DMS79 (cell line): Measurements from ENCODE around the gene CDH6.

Source experiments
- DNase-seq: peaks from one replicate; lab custom pipeline; 2025; lab: John Stamatoyannopoulos, UW

CDH6 gene

DNA sequence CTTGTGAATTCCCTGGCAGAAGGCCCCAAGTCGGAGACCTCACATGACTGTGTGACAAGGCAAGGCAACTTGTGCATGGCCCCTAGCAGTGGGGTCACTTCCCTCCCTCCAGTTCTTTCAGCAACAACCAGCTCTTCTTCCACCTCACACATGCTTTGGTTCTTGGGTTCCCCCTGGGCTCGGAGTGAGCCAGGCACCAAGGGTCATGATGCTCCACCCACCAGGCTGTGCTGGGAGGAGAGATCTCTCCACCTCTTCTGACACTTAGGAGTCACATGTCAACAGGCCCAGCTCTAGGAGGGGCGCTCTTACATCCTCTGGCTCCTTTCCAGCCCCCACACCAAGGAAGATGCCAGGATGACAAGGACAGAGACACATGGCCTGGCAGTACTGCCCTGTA lies 56.7 kb downstream of the CDH6 start:
- DNase-seq = no peak

GRCh38 chr5:31251032-31251431 lies 57.5 kb downstream of the CDH6 start:
- no peak for DNase-seq

- no peak for DNase-seq
Measured at GRCh38 chr5:31255041-31255440, 61.6 kb downstream of the CDH6 start.

DNA sequence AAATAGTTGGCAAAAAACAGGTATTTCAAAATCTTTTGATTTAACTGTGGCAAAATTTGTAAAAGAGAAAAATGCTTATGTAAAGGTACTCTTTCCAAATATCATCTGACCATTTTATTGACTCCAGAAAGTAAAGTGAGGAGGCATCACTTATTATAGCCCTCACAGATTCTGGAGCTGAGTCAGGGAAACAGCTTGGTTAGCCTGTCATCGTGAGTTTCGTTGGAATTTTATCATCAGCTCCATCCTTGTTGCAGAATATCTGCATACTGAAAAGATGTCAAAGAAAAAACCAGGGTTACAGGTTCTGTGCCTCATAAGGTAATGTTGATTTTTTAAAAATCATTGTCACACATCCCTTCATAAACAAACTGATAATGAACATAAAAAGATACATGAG lies 74.8 kb downstream of the CDH6 start:
- DNase-seq = no peak

- DNase-seq = no peak
Measured at GRCh38 chr5:31268686-31269085, 75.2 kb downstream of the CDH6 start.

- DNase-seq = no peak
Measured at GRCh38 chr5:31269259-31269658, 75.8 kb downstream of the CDH6 start.

- no peak for DNase-seq
Measured at GRCh38 chr5:31270396-31270795, 76.9 kb downstream of the CDH6 start.

DNA sequence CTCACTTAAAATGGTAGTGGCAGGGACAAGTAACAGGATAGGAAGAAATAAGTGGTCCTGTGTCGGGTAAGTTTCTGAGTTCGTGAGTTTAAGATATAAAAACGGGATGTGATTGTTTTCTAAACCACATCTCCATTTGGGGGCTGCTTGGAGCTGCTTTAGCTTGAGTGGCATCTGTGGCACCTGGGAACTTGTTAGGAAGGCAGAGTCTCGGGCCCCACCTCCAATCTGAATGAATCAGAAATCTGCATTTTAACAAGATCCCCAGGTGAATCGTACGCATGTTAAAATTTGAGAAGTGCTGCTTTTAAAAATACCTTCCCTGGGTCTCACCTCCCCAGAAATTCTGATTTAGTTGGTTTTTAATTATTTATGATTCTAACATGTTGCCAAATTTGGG lies 78.1 kb downstream of the CDH6 start:
- no peak for DNase-seq

- DNase-seq = no peak
Measured at GRCh38 chr5:31273161-31273560, 79.7 kb downstream of the CDH6 start.

DNA sequence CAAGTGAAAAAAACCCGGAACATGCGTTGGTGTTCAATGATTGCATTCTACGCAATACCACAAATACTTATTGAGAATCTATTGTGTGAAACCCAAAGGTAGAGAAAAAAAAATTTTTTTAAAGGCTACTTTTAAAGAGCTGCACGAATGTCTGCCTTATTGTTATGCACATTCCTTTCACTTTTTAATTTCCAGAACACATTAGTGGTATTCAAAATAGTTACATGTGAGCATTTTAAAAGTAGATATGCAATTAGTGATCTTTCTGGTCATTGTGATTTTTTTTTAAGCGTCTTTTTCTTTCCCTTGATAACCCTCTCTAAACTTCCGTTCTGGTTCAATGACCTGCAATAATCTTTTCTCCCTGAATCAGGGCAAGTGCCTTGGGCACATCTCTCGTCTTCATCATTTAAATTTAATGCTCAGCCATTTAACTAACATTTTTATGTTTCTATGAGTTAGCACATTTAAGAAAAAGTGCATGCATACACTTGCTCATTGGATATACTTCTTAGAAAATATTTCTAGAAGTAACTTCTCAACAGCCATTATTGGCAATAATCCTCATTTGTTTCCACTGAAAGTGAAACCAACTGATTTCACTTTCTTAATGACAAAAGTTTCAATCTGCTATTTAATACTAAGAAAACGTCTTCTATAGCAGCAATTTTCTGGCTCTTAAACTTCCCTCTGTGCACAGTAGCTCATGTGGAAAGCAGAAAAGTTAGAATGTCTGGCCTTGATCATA lies 80.3 kb downstream of the CDH6 start:
- DNase-seq = no peak

- DNase-seq = no peak
Measured at GRCh38 chr5:31280210-31280609, 86.7 kb downstream of the CDH6 start.

DNA sequence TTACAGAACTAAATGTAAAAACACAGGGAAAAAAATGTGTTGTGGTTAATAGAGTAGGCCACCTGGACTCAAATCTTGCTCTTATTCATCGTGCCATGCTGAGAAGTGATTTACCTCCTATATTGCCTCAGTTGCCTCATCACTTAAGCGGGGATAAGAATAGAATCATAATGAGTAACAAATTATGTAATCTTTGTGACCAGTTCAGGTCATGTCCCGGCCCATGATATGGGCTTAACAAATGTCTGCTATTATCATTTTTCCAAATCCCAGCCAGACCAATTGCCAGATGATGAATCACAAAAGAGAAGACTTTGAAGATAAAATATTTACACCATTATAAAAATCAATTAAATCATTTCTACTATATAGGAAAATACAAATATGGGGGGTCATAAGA lies 89.8 kb downstream of the CDH6 start:
- DNase-seq = no peak

GRCh38 chr5:31285025-31285424 lies 91.5 kb downstream of the CDH6 start:
- DNase-seq = no peak

GRCh38 chr5:31287985-31288384 lies 94.5 kb downstream of the CDH6 start:
- DNase-seq = no peak

DNA sequence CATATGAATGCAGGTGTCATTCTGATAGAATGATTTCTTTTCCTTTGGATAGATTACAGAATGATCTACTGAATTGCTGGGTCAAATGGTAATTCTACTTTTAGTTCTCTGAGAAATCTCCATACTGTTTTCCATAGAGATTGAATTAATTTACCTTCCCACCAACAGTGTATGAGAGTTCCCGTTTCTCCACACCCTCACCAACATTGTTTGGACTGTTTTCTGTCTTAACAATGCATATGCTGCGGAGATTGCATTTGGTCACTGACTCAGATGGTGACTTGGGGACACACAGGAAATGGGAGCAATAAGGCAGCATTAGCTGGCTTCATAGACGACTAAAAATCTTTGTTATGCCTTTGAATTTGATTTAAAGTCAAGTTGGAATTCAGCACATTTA lies 95.9 kb downstream of the CDH6 start:
- no peak for DNase-seq

- no peak for DNase-seq
Measured at GRCh38 chr5:31291323-31291854, 97.9 kb downstream of the CDH6 start.

- no peak for DNase-seq
Measured at GRCh38 chr5:31300501-31300900, 107.0 kb downstream of the CDH6 start.

- DNase-seq = no peak
Measured at GRCh38 chr5:31301833-31302232, 108.3 kb downstream of the CDH6 start.

DNA sequence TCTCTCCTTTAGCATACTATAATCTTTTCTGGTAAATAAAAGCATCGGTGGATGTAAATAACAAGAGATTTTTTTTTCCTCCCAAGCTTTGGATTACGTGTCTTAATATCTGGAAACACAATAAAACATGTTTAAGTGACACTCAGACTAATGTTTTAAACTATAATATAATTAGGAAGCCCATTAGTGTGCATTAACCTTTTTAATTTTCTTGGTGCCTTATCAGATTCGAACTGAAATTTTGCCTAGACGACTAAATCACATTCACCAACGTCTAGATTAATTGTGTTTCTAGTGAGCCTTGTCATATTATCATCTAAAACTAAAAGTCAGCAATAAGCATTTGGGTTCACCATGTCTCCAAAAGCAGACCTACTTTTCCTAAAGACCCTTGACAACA lies 110.2 kb downstream of the CDH6 start:
- DNase-seq = no peak

- DNase-seq = no peak
Measured at GRCh38 chr5:31317665-31318064, 124.2 kb downstream of the CDH6 start.

- DNase-seq = no peak
Measured at GRCh38 chr5:31319335-31319734, 125.8 kb downstream of the CDH6 start.

GRCh38 chr5:31322946-31323345 lies 129.5 kb downstream of the CDH6 start:
- no peak for DNase-seq

GRCh38 chr5:31324842-31325241 lies 131.4 kb downstream of the CDH6 start:
- DNase-seq = no peak

DNA sequence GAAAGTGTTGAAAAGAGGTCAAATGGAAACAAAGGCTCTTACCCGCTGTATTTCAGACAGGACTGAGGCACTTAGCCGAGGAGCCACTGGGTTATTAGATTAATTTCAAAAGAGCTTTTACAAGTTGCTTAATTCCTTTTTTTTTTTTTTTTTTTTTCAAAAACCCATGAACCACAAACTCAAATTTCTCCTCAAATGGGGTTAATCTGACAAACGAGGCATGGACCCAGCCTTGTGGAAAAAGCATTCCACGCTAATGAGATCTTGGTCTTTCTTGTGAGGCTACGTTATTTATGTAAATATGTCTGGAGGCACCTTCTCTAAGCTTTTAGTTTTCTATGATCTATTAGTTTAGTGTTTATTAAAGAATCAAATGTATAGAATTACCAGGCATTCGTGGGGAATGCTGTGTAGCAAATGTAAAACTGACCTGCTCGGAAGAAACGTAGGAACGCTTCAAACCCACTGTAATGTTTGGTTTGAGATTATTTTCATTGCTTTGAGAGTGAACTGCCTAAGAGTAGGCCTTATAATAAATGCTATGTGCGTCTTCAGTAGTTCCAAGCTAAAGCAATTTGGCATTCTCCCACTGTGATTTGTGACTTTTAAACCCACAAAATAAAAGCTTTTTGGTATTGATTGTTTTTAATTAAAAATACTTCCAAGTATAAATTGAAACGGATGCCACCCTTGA lies 134.7 kb downstream of the CDH6 start:
- DNase-seq = no peak
